ENCODE results near the gene EIPR1.

DNA sequence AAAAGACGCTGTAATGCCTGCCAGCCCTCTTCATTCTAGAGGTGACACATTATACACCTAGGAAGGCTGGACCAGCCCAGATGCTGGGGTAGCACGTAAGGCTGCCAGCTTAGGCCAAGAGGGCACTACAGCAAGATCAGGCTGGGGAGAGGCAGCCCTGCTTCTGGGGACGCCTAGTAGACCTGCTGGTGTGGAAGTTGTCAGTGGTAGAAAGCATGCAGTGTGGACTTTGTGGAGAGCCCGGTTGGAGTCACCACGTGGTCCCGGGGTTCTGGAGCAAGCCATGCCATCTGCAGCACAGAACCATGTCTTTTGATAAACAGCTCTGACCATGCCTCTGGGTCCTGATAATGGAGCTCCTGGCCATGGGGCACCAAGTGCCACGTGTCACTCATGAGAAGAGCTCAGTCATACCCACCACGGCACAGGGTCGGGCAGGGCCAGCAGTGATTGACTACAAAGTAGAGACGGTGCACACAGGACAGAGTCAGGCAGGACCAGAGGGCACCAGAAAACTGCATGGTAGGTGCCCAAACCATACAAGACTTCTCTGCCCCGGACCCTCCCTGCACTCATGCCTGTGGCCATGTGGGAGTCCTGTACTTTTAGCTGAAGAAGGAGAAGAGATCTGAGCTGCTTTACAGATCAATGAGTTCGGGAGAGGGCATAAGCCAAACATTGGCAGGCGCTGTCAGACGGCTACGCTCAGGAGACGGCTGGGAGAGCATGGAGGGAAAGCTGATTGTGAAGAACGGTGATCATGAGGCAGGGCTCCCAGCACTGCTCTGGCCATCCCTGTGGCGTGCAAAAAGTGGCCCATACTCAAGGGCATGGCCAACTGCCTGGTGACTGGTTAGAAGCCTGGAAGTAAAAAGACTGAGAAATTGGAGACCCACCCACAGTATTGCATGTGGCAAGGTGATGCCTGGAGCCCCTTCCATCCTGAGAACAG is 114.9 kb downstream of the EIPR1 start:
- TF ChIP-seq, protein P1, sequence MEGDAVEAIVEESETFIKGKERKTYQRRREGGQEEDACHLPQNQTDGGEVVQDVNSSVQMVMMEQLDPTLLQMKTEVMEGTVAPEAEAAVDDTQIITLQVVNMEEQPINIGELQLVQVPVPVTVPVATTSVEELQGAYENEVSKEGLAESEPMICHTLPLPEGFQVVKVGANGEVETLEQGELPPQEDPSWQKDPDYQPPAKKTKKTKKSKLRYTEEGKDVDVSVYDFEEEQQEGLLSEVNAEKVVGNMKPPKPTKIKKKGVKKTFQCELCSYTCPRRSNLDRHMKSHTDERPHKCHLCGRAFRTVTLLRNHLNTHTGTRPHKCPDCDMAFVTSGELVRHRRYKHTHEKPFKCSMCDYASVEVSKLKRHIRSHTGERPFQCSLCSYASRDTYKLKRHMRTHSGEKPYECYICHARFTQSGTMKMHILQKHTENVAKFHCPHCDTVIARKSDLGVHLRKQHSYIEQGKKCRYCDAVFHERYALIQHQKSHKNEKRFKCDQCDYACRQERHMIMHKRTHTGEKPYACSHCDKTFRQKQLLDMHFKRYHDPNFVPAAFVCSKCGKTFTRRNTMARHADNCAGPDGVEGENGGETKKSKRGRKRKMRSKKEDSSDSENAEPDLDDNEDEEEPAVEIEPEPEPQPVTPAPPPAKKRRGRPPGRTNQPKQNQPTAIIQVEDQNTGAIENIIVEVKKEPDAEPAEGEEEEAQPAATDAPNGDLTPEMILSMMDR (IDR thresholded peaks at IDR 0.05; ENCODE audit: insufficient read depth, low read depth, low read length), result no peak
- TF ChIP-seq EZH2 (IDR thresholded peaks at IDR 0.05; ENCODE audit: insufficient read depth, low read length), result no peak
